H1 (cell line): Measurements from ENCODE around the gene MYDGF. TPM values are rescaled to one million over a fixed set of nuclear protein-coding genes. Genes with fewer than 3 reads are reported as not detected.

Experiments used
- CTCF ChIA-PET: fragments of 300-600 bp; sonication (Branson Sonifier 250); formaldehyde crosslinking; loops from one replicate; lab custom pipeline; 2021; ENCODE audit not compliant: partially characterized antibody; lab: Charles Lee
- POLR2A ChIA-PET: fragments of 300-600 bp; sonication (Branson Sonifier 250); formaldehyde crosslinking; loops from one replicate; lab custom pipeline; 2021; ENCODE audit warnings: inconsistent platforms; ENCODE audit not compliant: partially characterized antibody; lab: Charles Lee
- DNase-seq, 2 experiments: peaks; one replicate each; pipeline versions ENCODE4 v3.0.0 to v3.0.0-alpha.2; 2010 to 2022; ENCODE audit warnings: low spot score in 2 of 2, low read depth in 1 of 2, mixed read lengths in 1 of 2
- FAIRE-seq: peaks from 2 replicates; lab custom pipeline; 2011; peaks lifted over from hg19 to GRCh38; lab: Jason Lieb, UNC
- H2AFZ ChIP-seq: 2 replicates; pipeline ENCODE4 v1.8.1; 2012; ENCODE audit warnings: low read length, inconsistent platforms
- H2AK5ac ChIP-seq: 2 replicates; pipeline ENCODE4 v1.6.1; 2013; ENCODE audit warnings: low read depth, low read length
- H2BK120ac ChIP-seq: replicated peaks from 2 replicates; pipeline ENCODE3; 2013; ENCODE audit warnings: low read depth, low read length, inconsistent platforms
- H2BK12ac ChIP-seq: 2 replicates; pipeline ENCODE4 v1.6.1; 2013; ENCODE audit warnings: low read depth, low read length
- H2BK15ac ChIP-seq: 2 replicates; pipeline ENCODE4 v1.6.1; 2013; ENCODE audit warnings: low read length
- H2BK20ac ChIP-seq: 2 replicates; pipeline ENCODE4 v1.6.1; 2013; ENCODE audit warnings: low read length
- H2BK5ac ChIP-seq: 2 replicates; pipeline ENCODE4 v1.6.1; 2013; ENCODE audit warnings: low read depth, low read length
- H3K14ac ChIP-seq: 2 replicates; pipeline ENCODE4 v1.6.1; 2013; ENCODE audit warnings: inconsistent platforms; ENCODE audit not compliant: insufficient read length
- H3K18ac ChIP-seq: 2 replicates; pipeline ENCODE4 v1.6.1; 2013; ENCODE audit warnings: low read length; ENCODE audit errors: extremely low read depth
- H3K23ac ChIP-seq: 2 replicates; pipeline ENCODE4 v1.6.1; 2013; ENCODE audit warnings: inconsistent platforms; ENCODE audit not compliant: insufficient read length
- H3K23me2 ChIP-seq: 2 replicates; pipeline ENCODE4 v1.6.1; 2013; ENCODE audit warnings: low read depth, low read length
- H3K27ac ChIP-seq: 2 replicates; pipeline ENCODE4 v1.6.1; 2011; ENCODE audit warnings: low read depth, low read length, inconsistent platforms
- H3K27me3 ChIP-seq, 4 experiments: replicated peaks in 1 of 4; 1 replicate in 1 of 4; 2 replicates in 3 of 4; pipeline versions ENCODE4 v1.6.1 to v1.8.1; 2011 to 2013; ENCODE audit warnings: low read length in 3 of 4, mild to moderate bottlenecking in 3 of 4, inconsistent platforms in 2 of 4, mixed read lengths in 2 of 4, moderate library complexity in 1 of 4; ENCODE audit not compliant: control insufficient read depth in 3 of 4, insufficient read depth in 3 of 4; ENCODE audit errors: extremely low read depth in 1 of 4
- H3K36me3 ChIP-seq, 4 experiments: 2 replicates each; pipeline versions ENCODE4 v1.6.1 to v1.8.1; 2011 to 2013; ENCODE audit warnings: mild to moderate bottlenecking in 4 of 4, low read length in 3 of 4, moderate library complexity in 2 of 4, control low read depth in 1 of 4, inconsistent platforms in 1 of 4; ENCODE audit not compliant: insufficient read depth in 4 of 4, control insufficient read depth in 2 of 4
- H3K4ac ChIP-seq: replicated peaks from 2 replicates; pipeline ENCODE3; 2013; ENCODE audit warnings: low read length, low read depth, mixed read lengths, inconsistent platforms; ENCODE audit not compliant: insufficient read length
- H3K4me1 ChIP-seq, 4 experiments: replicated peaks in 1 of 4; 1 replicate in 1 of 4; 2 replicates in 3 of 4; pipeline versions ENCODE4 v1.6.1 to v1.8.1; 2011 to 2013; ENCODE audit warnings: low read length in 3 of 4, inconsistent platforms in 2 of 4, mixed read lengths in 1 of 4; ENCODE audit not compliant: insufficient read depth in 4 of 4, control insufficient read depth in 3 of 4
- H3K4me2 ChIP-seq, 2 experiments: 2 replicates each; pipeline versions ENCODE4 v1.6.1 to v1.8.1; 2011 to 2013; ENCODE audit warnings: low read depth in 2 of 2, low read length in 2 of 2, control low read depth in 1 of 2, inconsistent platforms in 1 of 2, mild to moderate bottlenecking in 1 of 2; ENCODE audit not compliant: insufficient read depth in 1 of 2
- H3K4me3 ChIP-seq, 4 experiments: fragments of 200-600, 300-600 bp in 1 of 4; sonication (generic), shearing (Covaris generic), sonication (Bioruptor Twin) in 1 of 4; 2 replicates each; pipeline versions ENCODE4 v1.5.1 to v1.8.1; 2011 to 2016; ENCODE audit warnings: low read length in 4 of 4, low read depth in 3 of 4, control low read depth in 2 of 4, inconsistent platforms in 2 of 4, mild to moderate bottlenecking in 2 of 4, mixed read lengths in 1 of 4, moderate library complexity in 1 of 4; ENCODE audit not compliant: insufficient read depth in 2 of 4; ENCODE audit errors: extremely low read depth in 1 of 4
- H3K56ac ChIP-seq: replicated peaks from 2 replicates; pipeline ENCODE3; 2013; ENCODE audit warnings: low read depth, mild to moderate bottlenecking, mixed read lengths, low read length, inconsistent platforms; ENCODE audit not compliant: insufficient read length
- H3K79me1 ChIP-seq: 2 replicates; pipeline ENCODE4 v1.6.1; 2013; ENCODE audit warnings: low read depth, low read length, control low read depth
- H3K79me2 ChIP-seq, 2 experiments: 2 replicates each; pipeline versions ENCODE4 v1.6.1 to v1.8.1; 2012 to 2013; ENCODE audit warnings: low read length in 2 of 2, mild to moderate bottlenecking in 2 of 2, inconsistent platforms in 1 of 2; ENCODE audit not compliant: insufficient read depth in 2 of 2, control insufficient read depth in 1 of 2
- H3K9ac ChIP-seq, 4 experiments: replicated peaks in 1 of 4; 1 replicate in 1 of 4; 2 replicates in 3 of 4; pipeline versions ENCODE4 v1.6.1 to v1.8.1; 2011 to 2013; ENCODE audit warnings: low read depth in 3 of 4, low read length in 3 of 4, control low read depth in 2 of 4, mild to moderate bottlenecking in 2 of 4, moderate library complexity in 2 of 4, inconsistent platforms in 1 of 4; ENCODE audit errors: extremely low read depth in 1 of 4
- H3K9me3 ChIP-seq, 2 experiments: 2 replicates each; pipeline versions ENCODE4 v1.6.1 to v1.8.1; 2012 to 2013; ENCODE audit warnings: mild to moderate bottlenecking in 2 of 2, moderate library complexity in 2 of 2, control low read depth in 1 of 2, inconsistent platforms in 1 of 2, low read depth in 1 of 2, low read length in 1 of 2, mixed read lengths in 1 of 2; ENCODE audit not compliant: insufficient read depth in 2 of 2
- H4K20me1 ChIP-seq, 2 experiments: replicated peaks in 1 of 2; 2 replicates each; pipeline versions ENCODE3 to v1.8.1; 2011 to 2013; ENCODE audit warnings: inconsistent platforms in 2 of 2, low read length in 2 of 2, mild to moderate bottlenecking in 1 of 2; ENCODE audit not compliant: insufficient read depth in 2 of 2, control insufficient read depth in 1 of 2
- H4K5ac ChIP-seq: 2 replicates; pipeline ENCODE4 v1.6.1; 2013; ENCODE audit warnings: low read length, low read depth, mixed read lengths, inconsistent platforms; ENCODE audit not compliant: insufficient read length
- H4K8ac ChIP-seq: 2 replicates; pipeline ENCODE4 v1.8.0; 2013; ENCODE audit warnings: mild to moderate bottlenecking, moderate library complexity, low read length, inconsistent platforms; ENCODE audit not compliant: insufficient read depth; ENCODE audit errors: extremely low read depth
- H4K91ac ChIP-seq: replicated peaks from 2 replicates; pipeline ENCODE3; 2013; ENCODE audit warnings: low read length, mixed read lengths, inconsistent platforms; ENCODE audit not compliant: insufficient read length
- BCL11A ChIP-seq, 2 experiments: IDR thresholded peaks; one replicate each; pipeline ENCODE4 v1.6.1; 2011; ENCODE audit warnings: low read depth in 2 of 2, low read length in 2 of 2, mild to moderate bottlenecking in 2 of 2
- EZH2 ChIP-seq: fragments of 200-600 bp; sonication (generic); IDR thresholded peaks from 2 replicates; pipeline ENCODE4 v1.7.1; 2012; ENCODE audit warnings: low read depth, mild to moderate bottlenecking, moderate library complexity, low read length, inconsistent platforms; ENCODE audit not compliant: severe bottlenecking
- RBBP5 ChIP-seq: IDR thresholded peaks from 2 replicates; pipeline ENCODE4 v1.7.1; 2012; ENCODE audit warnings: low read depth, mild to moderate bottlenecking, inconsistent platforms, low read length, moderate library complexity, borderline replicate concordance
- SP2 ChIP-seq: IDR thresholded peaks from 2 replicates; pipeline ENCODE4 v1.6.1; 2012; ENCODE audit warnings: mild to moderate bottlenecking, low read length, inconsistent platforms
- WGBS, 2 experiments: shearing (Covaris generic) in 1 of 2; methylation state at CpG; one replicate each; pipeline versions ENCODE4 v1.1.6 to v1.1.7; 2013 to 2015; ENCODE audit warnings: low lambda C conversion rate in 2 of 2, mixed read lengths in 2 of 2, inconsistent platforms in 1 of 2, low coverage in 1 of 2, missing lambda C conversion rate in 1 of 2; ENCODE audit not compliant: insufficient replicate concordance in 2 of 2, insufficient coverage in 1 of 2, insufficient read length in 1 of 2; ENCODE audit errors: extremely low coverage in 1 of 2, missing lambda C conversion rate in 1 of 2; 5-methylcytosine and 5-hydroxymethylcytosine counted together
- long read RNA-seq, 2 experiments: library from RNA in 1 of 2; library from capped mRNA in 1 of 2; stranded (forward); transcript quantifications; one replicate each; pipeline ENCODE4 v2.0.0, GENCODE V29; 2021; ENCODE audit warnings: inconsistent platforms in 1 of 2
- polyA minus RNA-seq, 3 experiments: library from RNA; depleted of rRNA, polyadenylated mRNA; stranded (reverse); fragments of >200 nt; gene quantifications; 1 replicate in 2 of 3; 2 replicates in 1 of 3; pipeline ENCODE4 v1.2.3, GENCODE V29; 2011
- polyA plus RNA-seq, 7 experiments: library from polyadenylated mRNA; depleted of rRNA in 3 of 7; stranded (reverse) in 5 of 7; unstranded in 2 of 7; fragments of >200 nt in 5 of 7; fragments of 200-250 nt in 2 of 7; gene quantifications; 1 replicate in 5 of 7; 2 replicates in 1 of 7; 4 replicates in 1 of 7; pipeline versions ENCODE4 v1.2.1 to v1.2.3, GENCODE V29; 2011 to 2013; ENCODE audit warnings: missing spikeins in 2 of 7, mixed read lengths in 2 of 7
- total RNA-seq: library from RNA; stranded (reverse); fragmentation: NEBNext Ultra II Directional; extraction: Animal tissue kit (Norgen Biotek cat#: 25700); gene quantifications from 2 replicates; pipeline ENCODE4 v1.2.1, GENCODE V29; 2021

MYDGF gene
- total RNA-seq: 51.1 and 53.1 TPM in 2 replicates
- polyA plus RNA-seq (2011; rRNA removed): 40.6 and 81.0 TPM in 2 replicates
- polyA plus RNA-seq (2011; cell fraction: cytosol; rRNA removed): 75.6 TPM
- 81.2 TPM for polyA plus RNA-seq (2011; cell fraction: nucleus; rRNA removed)
- 72.8 to 95.3 TPM (median 83.7 TPM) in 4 replicates for polyA plus RNA-seq (2012, experiment 1 of 2)
- polyA plus RNA-seq (2012, experiment 2 of 2): 107 TPM
- 61.2 TPM for polyA plus RNA-seq (2013, experiment 1 of 2)
- 68.4 TPM for polyA plus RNA-seq (2013, experiment 2 of 2)
- 9.9 and 21.7 TPM in 2 replicates for polyA minus RNA-seq (2011; rRNA and poly(A)+ RNA removed)
- polyA minus RNA-seq (2011; cell fraction: cytosol; rRNA and poly(A)+ RNA removed): 28.2 TPM
- 19.1 TPM for polyA minus RNA-seq (2011; cell fraction: nucleus; rRNA and poly(A)+ RNA removed)
- long read RNA-seq, experiment 1, transcript MYDGF-201 (6 exons, 1,018 nt): major isoform, 74 of 99 reads
- long read RNA-seq, experiment 1, partial matches to known transcripts: 17 of 99 reads
- long read RNA-seq, experiment 1, other reads (novel, unspliced or antisense): 8 of 99 reads
- long read RNA-seq, experiment 2, partial matches to known transcripts: 4 of 8 reads
- long read RNA-seq, experiment 2, other reads (novel, unspliced or antisense): 2 of 8 reads

- FAIRE-seq: no peak
- Histone ChIP-seq H3K27ac (no peak within 1 kb of the TSS; the same call in 1 of the 2 replicates), H3K4me3 (peak within 1 kb of the TSS; percentile 71 to 96 (median 78)), H3K27me3 (no peaks in the 10 kb centered on the region; a peak in 1 of 7 replicates), H3K79me2 (no peaks in the 10 kb centered on the region; a peak in 1 of 4 replicates), H3K36me3 (peaks cover 0 to 9% (median 3%) of the 10 kb centered on the region in 4 experiments; a peak in 4 of 8 replicates), H2BK120ac (no peak within 1 kb of the TSS), H4K91ac (no peak within 1 kb of the TSS), H3K56ac (no peak within 1 kb of the TSS), H3K9ac (peak within 1 kb of the TSS; percentile 49 to 91 (median 73); a peak in 6 of 7 replicates), H3K4ac (no peak within 1 kb of the TSS), H2BK5ac (peak within 1 kb of the TSS; percentile 71), H2BK20ac (no peak within 1 kb of the TSS), H3K23me2 (0 out of 2 replicates have a peak, but pooled peaks cover 2% of the 10 kb centered on the region), H2BK15ac (no peak within 1 kb of the TSS), H3K4me1 (peaks cover 0 to 2% (median 0%) of the 10 kb centered on the region in 4 experiments; a peak in 2 of 7 replicates), H3K9me3 (no peaks in the 10 kb centered on the region), H3K79me1 (no peaks in the 10 kb centered on the region), H2AK5ac (no peak within 1 kb of the TSS), H3K4me2 (peak within 1 kb of the TSS; percentile 68 to 86), H3K18ac (peak within 1 kb of the TSS; percentile 83), H3K14ac (no peak within 1 kb of the TSS), H2BK12ac (no peak within 1 kb of the TSS), H2AFZ (peak within 1 kb of the TSS; percentile 100), H4K8ac (peak within 1 kb of the TSS; percentile 91), H4K20me1 (peaks cover 0 to 1% of the 10 kb centered on the region in 2 experiments), H3K23ac (no peak within 1 kb of the TSS), H4K5ac (peak within 1 kb of the TSS; percentile 86)
- DNase-seq: peak; percentile 78 to 93
- CTCF ChIA-PET: interaction anchor here (1.2 kb wide), 1 partner anchor 10 kb away, joined by 3 read pairs; no protein-coding TSS in a partner anchor
- POLR2A ChIA-PET: interaction anchor here (1.2 to 1.8 kb wide), 2 partner anchors 10 to 18 kb away, joined by 3 to 5 read pairs; no protein-coding TSS in a partner anchor
- 2% methylated on average over 48 of the region's 75 CpGs; no CpG with 5 or more reads in 1 of the 2 experiments for WGBS, 2 experiments
- TF ChIP-seq SP2: no peak
- no peak for TF ChIP-seq BCL11A (IDR thresholded peaks at IDR 0.05; ENCODE audit: low read depth in 2 of 2, low read length in 2 of 2)
- no peak for TF ChIP-seq EZH2
- peak; percentile 35; the same call in 1 of the 2 replicates for TF ChIP-seq RBBP5
These were observed at the start of gene MYDGF for GRCh38 chr19:4669723-4670480. Gene MYDGF (minus strand): TSS chr19:4670342. CDS start chr19:4670334, 8 bp downstream.
